ENCODE data around the gene SV2A.
A peak's percentile ranks its signal among the peaks of the same experiment; 100 is the strongest.
"Not testable (repeated sequence)": the region's sequence is repeated elsewhere in the genome, so short reads cannot be mapped to it uniquely, and the experiment has no call there.

The SV2A gene, protein sequence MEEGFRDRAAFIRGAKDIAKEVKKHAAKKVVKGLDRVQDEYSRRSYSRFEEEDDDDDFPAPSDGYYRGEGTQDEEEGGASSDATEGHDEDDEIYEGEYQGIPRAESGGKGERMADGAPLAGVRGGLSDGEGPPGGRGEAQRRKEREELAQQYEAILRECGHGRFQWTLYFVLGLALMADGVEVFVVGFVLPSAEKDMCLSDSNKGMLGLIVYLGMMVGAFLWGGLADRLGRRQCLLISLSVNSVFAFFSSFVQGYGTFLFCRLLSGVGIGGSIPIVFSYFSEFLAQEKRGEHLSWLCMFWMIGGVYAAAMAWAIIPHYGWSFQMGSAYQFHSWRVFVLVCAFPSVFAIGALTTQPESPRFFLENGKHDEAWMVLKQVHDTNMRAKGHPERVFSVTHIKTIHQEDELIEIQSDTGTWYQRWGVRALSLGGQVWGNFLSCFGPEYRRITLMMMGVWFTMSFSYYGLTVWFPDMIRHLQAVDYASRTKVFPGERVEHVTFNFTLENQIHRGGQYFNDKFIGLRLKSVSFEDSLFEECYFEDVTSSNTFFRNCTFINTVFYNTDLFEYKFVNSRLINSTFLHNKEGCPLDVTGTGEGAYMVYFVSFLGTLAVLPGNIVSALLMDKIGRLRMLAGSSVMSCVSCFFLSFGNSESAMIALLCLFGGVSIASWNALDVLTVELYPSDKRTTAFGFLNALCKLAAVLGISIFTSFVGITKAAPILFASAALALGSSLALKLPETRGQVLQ

DNA sequence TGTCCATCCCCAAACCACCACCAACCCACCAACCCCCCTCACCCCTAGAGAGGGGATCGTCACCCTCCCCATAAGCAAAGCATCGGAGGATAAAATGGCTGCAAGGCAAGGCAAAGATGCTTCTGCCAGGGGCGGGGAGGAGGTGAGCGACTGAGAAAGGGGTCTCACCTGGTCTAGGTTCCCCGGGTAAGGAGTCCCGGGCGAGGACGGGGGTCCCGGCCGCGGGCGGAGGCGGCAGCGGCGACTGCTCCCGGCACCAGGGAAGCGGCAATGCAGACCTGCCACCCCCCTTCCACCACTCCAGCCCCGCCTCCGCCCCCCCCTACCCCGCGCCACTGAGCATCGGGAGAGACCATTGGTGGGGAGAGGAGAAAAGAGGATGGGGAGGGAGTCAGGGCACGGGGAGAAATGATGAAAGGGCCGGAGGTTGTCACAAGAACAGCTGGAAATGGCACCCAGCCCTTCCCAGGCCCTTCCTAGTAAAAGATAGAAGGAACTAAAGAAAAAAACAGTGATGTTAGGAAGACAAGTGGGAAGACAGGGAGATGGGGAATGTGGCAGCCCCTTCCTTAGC lies at the start of gene SV2A:
SV2A (minus strand) TSS at position 274 of the 574 bp plus-strand sequence. CDS start 4,004 bp downstream, outside the sequence.
- DNase-seq: peak; percentile 62

DNA sequence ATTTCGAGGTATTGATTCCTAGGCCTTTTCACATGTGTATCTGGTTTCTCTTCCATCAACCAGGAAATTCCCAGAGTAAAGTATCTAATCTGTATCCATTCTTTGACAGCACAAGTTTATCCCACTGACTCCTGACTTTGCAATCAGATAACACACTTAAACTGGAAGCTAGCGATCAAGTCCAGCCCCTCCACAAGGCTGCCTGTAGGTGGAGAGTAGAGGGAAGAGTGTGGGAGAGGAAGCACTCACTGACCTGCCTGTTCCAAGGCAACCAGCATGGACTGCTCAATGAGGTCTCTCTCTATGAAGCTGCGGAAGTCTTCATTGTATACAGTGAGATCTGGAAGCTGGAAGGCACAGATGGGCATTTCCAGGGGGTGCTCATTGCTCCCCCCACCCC lies 49.4 kb upstream of the SV2A start:
- no peak for DNase-seq

DNA sequence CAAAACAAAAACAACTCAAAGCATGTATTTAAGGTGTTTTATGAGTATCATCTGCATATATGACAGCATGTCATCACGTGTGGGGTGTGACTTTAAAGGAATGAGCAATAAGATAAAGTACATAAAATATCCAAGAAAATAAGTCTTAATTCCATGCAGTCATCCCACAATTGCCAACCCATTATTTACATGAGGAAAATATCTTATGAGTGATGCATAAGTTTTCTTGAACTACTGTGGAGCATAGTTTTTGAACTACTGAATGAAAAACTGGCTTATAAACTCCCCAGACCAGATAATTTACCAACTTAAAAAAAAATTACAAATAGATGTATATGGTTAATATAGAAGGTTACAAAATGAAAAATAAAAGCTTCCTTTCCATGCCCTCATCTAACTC lies 48.8 kb upstream of the SV2A start:
- no peak for DNase-seq

DNA sequence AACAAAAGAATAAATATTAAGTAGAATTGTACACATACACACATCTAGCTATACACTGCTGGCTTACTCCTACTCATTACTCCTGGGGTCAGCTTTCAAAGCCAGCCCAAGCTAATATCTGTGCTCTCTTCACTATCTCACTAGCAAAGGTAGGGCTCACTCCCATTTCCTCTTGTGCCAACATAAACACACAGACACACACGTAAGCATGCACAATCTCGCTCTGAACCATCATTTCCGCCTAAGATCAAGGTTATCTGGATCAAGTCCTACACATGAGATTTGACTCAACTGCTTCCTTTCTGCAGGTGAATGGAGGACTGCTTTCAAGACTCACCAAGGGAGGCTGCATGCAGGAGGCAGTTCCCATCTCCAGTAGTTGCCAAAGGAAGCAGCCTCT lies 47.8 kb upstream of the SV2A start:
- DNase-seq: no peak

DNA sequence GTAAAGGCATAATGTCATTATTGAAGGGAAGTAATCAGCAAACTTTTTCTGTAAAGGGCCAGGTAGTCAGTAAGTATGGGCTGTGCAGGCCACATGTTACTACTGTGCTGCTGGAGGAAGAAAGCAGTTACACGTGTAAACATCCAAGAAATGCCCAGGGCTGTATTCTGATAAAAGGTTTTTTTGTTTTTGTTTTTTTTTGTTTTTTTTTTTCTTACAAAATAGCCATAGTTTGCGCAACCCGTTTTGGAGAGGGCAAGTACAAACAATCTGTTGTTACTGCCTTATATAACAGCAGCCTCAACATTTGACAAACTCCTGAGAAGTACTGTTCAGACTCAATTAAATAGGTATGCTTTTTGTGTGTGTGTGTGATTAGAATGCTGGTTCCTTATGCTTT lies 45.7 kb upstream of the SV2A start:
- no peak for DNase-seq

DNA sequence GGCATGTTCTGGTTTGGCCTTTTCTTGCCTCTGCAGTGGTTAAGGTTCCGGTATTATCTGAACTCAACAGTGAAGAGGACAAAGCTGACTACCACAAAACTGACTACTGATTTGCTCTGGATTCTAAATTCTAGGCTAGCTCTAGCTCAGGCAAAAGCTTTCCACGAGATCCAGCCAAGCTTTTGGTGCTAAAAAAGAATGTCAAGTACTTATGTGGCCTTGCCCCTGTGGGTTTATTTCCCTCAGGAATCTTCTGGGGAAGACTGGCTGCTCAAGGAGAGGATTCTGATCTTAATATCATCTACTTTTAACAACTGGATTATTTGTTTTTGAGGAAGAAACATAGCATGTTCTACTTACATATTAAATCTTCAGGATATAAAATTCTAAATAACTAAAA lies 45.1 kb upstream of the SV2A start:
- DNase-seq: no peak

DNA sequence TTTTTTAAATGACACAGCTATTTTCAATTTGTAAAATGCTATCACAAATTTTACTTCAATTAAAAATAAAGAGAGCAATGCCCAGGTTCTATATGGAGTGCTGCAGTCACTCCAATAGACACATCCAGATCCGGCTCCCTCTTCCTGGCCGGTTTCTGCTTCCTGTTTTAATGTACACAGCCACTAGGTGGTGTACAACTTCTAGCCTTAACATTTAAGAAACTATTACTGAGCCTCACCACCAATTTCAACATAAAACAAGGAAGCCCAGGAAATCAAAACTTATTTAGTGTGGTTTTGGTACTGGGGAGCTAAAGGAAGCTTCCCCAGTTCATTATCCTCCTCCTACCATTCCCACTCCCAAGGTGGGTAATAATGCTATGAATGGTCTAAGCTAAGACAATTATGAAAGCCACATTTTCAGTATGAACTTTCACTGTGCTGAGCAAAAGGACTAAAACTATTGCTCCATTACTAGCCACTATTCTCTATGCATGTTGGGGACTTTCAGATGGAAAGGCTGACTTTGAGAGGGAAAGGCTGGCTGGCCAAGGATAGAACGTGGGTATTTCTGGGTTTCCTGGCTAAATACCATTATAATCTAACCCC lies 44.5 kb upstream of the SV2A start:
- peak; percentile 48 for DNase-seq

DNA sequence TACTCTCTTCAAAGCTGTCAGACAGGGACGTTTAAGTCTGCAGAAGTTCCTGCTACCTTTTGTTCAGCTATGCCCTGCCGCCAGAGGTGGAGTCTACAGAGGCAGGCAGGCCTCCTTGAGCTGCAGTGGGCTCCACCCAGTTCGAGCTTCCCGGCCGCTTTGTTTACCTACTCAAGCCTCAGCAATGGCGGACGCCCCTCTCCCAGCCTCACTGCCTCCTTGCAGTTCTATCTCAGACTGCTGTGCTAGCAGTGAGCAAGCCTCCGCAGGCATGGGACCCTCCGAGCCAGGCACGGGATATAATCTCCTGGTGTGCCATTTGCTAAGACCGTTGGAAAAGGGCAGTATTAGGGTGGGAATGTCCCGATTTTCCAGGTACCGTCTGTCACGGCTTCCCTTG lies 39.9 kb upstream of the SV2A start:
- DNase-seq: not testable (repeated sequence)

DNA sequence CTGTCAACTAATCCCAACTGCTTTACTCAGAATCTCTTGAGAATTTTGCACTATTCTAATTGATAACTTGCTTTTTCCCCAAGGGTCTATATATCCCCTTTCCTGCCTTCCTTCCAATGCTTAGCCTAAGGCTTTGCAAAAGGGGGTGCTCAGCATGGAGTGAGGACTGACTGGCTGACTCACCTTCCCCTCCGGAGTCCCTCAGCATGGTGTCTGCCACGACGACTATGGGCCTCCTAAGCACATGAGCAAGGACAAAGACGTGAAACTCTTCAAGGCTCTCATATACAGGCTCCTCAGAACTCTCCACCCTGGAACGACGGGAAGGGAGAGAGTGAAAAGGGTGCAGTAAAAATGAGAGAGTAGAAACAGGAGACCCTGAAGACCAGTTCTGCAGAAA lies 32.3 kb upstream of the SV2A start:
- DNase-seq: no peak

DNA sequence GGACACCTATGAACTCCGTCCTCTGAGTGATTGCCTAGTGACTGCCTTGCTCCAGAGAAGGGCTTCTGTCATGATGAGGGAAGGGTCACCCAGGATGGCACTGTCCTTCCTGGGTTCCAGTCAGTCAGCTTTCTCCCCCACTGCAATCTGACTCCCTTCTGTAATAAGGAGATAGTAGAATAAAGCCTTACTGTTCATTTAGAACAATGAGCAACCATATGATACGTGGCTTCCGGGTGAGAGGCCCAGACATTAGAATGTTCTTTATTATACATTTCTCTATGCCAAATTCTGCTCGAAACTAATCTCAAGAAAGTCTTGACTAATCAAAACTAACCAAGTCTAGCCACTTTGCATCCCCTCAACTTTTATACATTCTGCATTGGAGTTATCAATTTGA lies 27.6 kb upstream of the SV2A start:
- DNase-seq: no peak

DNA sequence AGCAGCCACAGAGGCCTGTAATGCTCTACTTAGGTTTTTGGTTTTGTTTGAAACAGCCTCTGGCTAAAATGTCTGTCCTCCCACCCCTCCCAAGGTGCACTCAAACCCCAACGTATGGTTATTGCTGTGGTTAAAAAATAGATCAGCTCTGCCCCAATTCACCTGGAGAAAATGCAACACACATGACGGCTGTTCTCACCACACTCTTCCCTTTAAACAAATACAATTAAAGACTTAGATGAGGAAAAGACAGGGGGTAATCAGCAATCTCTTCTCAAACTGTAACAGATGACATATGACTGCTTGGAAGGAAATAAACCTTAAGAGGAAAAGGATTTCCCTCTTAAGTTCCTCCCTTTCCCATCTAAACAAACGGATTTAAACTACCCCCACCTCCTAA lies 25.2 kb upstream of the SV2A start:
- no peak for DNase-seq

DNA sequence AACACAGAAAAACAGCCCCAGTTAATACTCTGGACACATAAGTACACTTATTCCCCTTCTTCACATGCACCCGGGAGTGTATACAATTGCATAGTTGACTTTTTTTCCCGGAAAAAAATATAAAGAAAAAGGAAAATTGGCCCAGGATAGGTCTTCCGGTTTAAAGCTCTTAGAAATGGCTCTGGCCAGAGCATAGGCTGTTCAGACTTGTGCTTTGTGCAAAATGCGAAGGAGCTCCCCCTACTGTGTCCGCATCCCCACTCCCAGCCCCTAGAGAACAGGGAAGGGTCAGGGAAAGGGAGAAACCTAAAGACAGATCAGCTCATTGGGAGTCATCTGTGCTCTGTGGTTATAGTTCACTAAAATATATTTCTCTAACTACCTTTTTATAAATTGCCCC lies 24.6 kb upstream of the SV2A start:
- no peak for DNase-seq

DNA sequence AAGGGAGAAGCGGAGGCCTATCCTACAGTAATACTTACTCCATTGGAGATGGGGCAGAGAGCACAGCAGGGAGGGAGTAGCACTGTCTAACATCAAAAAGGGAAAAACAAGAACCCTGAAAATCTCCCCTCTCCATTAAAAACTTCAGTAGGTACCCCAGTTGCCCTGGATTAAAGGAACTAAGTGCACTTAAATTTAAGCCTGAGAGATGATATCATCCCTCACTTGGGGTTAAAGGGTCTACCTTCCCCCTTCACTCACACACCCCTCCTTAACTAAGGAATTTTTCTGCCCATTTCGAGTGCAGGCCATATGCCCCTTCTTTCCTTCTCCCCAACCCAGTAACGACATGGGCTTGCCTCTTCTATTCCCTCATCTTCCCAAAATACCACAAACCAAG lies 22.8 kb upstream of the SV2A start:
- no peak for DNase-seq

DNA sequence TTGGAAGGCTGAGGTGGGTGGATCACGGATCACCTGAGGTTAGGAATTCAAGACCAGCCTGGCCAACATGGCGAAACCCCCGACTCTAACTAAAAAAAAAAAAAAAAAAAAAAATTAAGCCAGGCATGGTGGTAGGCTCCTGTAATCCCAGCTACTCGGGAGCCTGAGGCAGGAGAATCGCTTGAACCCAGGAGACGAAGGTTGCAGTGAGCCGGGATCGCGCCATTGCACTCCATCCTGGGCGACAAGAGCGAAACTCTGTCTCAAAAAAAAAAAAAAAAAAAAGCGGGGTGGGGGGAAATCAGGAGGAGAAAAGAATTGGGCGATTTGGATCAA lies 21.0 kb upstream of the SV2A start:
- DNase-seq: not testable (repeated sequence)

DNA sequence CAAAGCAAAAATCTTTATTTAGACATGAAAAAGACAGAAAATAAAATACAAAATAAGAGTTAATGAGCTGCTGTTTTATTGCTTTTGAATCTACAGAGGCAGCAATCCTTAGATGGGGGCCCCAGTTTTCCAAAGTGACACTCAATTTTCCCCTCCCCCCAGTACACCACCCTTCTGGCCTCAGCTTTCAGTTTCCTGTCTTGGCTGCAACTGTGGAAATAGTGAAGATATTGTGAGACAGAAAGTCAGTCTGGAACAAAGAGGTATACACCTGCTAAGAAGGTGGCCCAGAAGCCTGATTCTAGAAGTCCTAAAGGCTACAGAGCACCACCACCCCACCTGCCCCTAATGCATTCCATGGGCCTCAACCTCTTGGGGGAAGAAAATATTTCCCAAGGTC lies 20.1 kb upstream of the SV2A start:
- peak; percentile 30 for DNase-seq

DNA sequence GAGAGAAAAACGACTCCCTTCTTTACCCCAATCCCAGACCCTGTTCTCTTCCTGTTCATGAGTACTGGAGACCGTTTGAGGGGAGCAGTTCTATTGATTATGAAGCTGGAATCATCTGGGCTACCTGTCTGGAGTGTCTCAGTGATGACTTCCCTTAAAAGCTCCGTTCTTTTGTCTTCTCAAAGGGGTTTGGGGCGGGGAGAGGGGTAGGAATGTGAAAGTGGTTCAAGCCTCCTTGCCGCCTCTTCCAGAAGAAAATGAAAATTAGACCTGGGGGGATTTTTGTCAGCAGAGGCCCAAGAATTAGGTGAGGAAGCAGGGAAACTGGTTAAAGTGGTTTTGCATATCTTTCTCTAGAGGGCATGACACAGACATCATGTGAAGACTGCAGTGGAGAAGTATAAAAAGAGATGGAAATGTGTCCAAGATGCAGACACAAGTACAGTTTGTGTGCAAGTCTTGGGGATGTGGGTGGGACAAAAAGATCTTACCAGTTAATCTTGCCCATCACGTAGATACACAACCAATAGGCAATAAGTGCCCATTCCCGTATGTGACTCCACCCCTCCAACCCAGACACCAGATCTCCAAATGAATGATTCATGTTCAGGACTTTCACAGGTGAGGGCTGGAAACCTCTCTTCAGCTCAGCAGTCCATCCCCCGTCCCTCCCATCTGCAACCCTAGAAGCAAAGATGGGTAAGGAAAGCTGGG lies 19.5 kb upstream of the SV2A start:
- peak; percentile 27 for DNase-seq

DNA sequence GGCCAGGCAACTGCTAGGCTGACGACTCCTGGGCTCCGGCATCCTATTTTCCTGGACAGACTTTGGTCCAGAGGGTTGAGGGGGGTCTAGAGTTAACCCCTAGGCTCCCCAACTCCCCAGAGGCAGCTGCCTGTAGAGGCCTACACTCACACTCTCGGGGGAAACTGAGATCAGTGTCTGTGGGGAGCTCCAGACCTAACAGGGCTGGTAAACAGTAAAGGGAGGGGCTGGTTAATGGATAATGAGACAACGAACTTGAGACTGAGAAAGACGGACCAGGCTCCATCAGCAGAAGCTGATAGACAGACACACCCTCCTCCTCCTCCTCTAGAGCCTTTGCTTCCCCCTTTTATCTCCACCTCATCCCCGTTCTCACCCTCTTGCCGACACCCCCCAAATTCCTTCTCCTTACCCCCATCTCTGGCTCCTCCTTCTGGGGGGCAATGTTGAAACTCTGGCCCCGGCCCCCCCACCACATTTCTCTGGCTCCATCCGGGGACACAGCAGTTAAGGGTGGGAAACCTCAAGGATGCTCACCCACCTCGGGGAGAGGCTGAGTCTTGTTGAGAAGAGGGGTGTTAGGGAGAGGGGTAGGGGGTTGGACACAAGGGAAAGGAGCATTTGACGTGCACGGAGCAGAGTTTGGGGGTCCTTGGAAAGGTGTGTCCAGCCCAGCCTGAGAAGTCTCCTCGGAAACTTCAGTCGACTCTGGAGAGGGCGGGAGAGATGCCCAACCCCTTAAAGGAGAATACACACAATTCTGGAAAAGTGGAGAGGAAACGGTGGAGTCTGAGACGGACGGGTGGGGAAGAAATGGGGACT lies 18.7 kb upstream of the SV2A start, which contains the start of gene MTMR11:
MTMR11 (minus strand) TSS at position 710 of the 822 bp plus-strand sequence; CDS start at position 478, 232 bp downstream.
- no peak for DNase-seq

DNA sequence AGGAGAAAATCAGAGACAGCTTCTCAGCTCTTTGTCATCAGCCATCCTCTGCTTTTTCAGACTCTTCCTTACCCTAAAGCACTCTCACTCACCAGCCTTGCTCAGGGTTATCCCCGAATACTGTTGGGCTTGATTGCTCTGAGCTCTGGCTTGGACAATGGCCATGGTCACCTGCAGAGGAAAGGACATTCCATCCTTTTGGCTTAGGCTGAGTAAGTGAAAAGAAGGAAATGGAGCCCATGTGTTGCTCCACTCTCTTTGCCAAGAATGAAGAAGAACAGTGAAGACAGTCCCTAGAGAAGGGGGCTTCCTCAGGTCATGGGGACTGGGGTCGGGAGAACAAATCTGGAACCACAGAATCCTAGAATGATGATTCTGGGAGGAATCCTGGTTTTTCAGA lies 16.7 kb upstream of the SV2A start:
- DNase-seq: no peak

DNA sequence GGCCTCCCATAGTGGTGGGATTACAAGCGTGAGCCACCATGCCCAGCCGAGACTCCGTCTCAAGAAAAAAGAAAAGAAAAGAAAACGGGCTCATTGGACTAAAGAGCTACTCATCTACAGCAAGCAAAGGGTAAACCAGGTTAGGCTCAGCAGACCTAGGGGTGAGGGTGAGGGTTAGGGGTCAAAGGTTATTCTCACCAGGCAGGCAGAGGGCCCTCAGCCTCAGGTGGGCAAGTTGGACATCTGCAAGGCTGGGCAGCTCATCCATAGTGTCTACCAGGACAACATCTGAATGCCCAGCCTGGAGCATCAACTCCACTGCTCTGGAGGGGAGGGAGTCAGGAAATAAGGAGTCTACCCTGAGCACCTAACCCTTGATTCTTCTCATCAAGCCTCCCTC lies 15.6 kb upstream of the SV2A start:
- no peak for DNase-seq

DNA sequence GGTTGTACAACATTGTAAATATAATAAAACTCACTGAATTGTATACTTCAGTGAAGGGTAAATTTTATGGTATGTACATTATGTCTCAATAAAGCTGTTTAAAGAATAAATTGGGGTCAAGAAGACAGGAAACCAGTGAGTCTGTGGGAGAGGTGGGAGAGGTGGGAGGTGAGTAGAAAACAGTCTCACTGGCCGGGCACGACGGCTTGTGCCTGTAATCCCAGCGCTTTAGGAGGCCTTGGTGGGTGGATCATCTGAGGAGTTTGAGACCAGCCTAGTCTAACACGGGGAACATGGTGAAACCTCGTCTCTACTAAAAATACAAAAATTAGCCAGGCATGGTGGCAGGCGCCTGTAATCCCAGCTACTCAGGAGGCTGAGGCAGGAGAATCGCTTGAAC lies 14.8 kb upstream of the SV2A start:
- no peak for DNase-seq

DNA sequence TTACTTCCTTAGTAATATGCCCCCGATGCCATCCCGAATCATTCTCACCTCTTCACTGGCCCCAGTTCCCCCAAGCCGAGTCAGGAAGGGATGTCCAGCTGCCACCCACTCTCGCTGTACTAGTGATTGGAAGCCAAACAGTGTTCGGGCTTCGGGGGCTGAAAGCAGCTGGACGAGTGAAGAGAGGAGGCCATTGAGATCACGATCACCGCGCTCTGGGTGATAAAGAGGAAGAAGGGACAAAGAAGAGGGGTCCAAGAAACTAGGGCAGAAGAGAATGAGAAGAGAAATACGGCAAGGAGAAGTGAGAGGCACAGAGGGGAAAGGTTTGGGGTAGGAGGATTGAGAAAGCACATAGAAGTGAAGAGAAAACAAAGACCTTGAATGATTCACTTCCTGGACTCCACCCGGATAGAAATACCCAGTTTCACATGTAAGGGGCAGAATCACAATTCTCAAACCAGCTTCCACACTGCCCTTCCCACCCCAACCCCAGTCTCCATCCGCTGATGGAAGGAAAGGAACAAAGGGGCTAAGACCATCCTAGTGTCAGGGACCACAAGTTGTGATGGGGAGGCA lies 13.7 kb upstream of the SV2A start:
- no peak for DNase-seq

DNA sequence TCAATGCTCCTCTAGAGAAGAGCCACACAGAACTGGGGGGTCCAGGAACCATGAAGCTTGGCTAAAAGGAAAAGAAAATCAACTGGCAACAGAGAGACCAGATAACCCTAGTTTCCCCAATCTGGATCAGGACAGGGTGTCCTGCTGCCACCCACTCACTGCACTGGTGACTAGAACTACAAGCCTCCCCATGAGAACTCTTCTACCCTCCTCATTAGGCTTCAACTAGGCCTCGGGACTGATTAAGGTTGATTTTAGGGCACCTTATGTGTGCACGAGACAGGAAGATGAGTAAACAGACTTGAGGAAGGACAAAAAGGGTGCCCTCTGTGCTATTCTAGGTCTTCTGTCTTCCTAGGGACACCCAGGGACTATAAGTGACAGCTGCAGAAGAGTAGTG lies 12.2 kb upstream of the SV2A start:
- no peak for DNase-seq

All from stimulated activated CD4-positive, alpha-beta T cell treated with anti-CD3 and anti-CD28 coated beads, Interleukin-15, amount 100 ng/mL, for 24 hours (primary cell).